ENCODE measurements around the gene CTIF.

CTIF gene

DNA sequence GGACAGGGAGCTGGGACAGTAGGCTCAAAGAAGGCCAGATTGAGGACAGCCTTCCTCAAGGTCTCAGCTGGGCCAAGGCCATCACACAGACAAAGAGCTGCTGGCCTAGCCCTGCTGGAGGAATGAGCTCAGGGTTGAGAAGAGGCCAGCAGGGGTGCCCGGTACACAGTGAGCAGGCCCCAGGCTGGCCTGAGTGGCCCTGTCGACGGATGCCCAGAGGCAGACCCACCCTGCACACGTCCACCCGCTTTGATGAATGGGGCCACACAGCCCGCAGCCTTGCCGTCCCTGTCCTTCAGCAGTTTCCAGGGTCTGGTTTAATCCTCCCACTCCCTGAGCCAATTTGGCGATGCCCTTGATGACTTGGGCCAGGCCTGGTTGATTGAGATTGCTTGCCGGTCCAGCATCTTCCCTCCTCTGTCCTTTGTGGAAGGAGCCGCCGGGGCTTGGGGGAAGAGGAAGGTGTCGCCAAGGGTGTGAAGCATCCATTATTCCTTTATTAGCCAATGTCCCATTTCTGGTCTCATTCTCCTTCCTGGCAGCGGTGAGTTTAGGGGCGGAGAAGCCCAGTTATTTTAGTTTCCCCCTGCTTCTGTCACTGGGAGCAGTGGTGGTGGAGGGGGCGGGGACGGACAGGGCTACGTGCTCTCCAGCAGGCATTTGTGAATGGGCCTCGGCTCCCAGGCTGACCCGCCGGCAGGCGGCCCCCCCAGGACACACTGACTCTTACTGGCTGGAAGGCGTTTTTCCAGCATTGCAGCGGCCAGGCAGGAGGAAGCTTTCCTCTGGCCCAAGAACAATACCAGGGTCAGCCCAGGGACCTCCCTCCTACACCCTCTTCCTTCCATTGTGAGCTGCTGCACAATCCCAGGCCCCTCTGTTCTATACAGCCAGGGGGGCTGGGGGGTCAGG is 141.8 kb downstream of the CTIF start:
- DNase-seq (ENCODE audit: low read depth in 2 of 2) = no peak

DNA sequence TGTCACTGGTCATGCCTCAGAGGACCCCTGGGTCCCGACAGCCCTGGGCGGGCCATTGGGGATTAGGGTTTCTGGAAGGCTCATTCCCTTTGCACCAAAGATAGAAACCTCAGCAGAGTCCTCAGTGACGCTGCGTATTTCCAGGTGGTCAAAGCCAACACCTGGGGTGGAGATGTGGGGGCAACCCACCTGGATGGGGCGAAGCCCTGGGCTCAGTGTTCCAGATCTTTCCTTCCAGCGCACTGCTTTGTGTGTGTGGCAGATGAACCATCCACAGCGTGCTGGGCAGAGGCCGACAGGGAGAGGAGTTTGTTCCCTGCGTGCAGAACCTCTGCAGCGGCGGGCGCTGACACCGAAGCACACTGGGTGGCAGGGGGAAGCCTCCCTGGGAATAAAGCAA is 143.9 kb downstream of the CTIF start:
- no peak for DNase-seq (ENCODE audit: low read depth in 2 of 2)

DNA sequence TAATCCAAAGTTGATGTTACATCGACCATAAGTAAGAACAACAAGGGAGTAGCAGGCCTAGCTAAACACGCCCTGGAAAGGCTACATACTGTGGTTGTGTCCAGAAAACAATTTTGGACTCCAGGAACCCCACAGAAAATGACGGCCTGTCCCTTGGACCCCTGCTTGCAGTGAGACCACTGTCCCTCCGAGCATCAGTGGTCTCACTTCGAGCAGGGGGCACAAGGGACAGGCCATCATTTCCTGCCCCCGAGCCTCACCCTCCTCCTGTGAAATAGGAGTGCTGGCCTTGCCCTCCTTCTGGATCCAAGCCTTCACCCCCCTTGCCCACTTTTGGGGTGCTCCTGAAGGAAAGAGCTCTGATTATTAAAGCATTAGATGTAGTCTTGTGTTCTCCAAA is 144.4 kb downstream of the CTIF start:
- no peak for DNase-seq (ENCODE audit: low read depth in 2 of 2)

DNA sequence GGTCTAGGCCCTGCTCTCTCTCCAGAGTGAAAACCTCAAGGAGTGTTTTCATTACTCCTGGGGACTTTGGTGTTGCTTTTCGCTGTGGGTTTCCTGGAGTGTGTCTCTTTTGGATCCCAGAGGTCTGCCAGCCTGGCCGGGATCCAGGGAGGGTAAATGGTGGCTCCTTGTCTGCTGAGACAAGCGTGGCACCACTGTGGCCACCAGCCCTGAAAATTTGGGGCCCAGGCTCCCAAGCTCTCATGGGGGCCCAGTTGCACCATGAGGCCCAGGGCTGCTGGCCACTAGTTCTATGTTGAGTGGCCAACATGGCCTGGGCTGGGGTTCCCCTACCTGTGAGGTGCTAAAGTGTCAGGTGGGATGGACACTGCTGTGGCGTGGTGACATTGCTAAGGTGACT is 144.8 kb downstream of the CTIF start:
- DNase-seq (ENCODE audit: low read depth in 2 of 2) = no peak

DNA sequence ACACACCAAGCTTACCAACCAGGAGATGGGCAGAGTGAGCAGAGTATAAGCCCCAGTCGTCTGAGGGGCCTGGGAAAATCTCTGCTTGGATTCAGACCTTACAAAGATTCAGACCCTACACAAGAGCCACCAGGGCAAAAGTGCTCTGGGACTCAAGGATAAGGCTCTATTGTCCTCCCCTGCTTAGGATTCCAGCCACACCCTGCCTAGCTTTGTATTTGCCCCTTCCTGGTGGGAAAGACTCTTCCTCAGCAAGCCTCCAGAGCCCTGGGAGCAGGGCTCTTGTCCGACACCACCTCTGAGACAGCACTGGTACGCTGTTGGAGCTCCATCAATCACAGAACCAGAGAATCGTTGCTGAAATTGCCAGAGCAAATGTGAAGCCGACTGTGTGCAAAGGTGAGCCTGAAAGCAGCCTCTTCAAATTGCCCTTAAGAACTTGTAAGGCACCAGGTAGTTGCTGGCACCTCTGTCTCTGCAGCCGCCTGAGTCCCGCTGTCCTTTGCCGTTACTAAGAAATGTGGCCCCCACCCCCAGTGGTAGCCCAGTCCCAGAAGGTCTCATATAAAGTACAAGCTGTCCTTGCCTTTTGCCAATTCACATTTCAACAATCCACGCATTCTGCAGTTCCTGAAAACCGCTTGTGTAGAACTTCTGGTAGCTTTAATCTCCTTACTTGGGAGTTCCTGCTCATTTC is 148.7 kb downstream of the CTIF start:
- no peak for DNase-seq (ENCODE audit: low read depth in 2 of 2)

DNA sequence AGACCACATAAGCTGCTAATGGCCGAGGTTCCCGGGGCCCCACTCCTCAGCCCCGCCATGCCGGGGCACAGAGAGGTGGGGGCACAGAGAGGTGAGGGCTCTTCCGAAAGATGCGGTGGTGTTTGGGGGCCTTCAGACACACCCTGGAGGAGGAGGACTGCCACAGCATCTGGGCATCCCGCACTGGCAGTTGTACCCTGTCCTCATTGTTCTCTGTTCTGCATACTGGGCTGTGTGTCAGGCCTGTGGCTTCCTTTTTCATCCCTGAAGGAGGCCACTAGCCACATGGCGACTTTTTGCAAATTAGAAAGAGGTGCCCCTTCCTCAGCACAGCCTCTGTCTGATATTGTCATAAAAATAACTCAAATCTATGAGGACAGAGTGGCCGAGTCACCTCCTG is 150.1 kb downstream of the CTIF start:
- no peak for DNase-seq (ENCODE audit: low read depth in 2 of 2)

DNA sequence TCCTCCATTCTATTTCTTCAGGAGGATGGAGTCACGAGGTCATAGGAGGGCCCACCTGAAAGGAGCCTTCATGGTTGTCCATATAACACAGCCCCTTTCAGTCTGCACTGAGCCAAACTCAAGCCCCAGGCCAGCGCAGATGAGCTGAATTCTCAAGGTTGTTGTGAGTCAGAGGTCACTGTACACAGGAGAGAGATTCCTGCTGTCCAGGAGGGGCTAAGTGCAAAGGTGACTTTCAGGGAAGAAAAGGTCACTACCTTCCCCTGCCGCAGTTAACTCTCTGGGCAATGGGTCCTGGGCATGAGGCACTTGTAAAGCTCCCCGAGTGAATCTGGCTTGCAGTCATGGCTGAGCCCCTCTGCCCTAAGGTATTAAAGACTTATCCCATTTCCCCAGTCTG is 150.7 kb downstream of the CTIF start:
- no peak for DNase-seq (ENCODE audit: low read depth in 2 of 2)

DNA sequence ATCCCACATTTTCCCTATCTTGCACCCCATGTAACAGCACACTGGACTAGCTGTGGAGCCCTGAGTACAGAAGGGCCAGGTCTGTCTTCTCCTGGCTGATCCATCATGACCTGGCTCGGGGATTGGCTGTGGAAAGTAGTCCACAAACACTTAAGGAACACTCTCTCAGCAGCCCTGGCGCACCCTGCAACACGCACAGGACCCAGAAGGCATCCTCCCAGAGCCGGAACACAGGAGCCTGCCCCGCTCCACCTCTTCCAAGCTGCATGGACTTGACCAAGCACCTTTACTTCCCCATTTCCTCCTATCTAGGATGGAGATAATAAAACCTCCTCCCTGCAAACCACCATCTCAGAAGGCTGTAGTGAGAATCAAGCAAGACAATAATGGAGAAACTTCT is 151.7 kb downstream of the CTIF start:
- no peak for DNase-seq (ENCODE audit: low read depth in 2 of 2)

DNA sequence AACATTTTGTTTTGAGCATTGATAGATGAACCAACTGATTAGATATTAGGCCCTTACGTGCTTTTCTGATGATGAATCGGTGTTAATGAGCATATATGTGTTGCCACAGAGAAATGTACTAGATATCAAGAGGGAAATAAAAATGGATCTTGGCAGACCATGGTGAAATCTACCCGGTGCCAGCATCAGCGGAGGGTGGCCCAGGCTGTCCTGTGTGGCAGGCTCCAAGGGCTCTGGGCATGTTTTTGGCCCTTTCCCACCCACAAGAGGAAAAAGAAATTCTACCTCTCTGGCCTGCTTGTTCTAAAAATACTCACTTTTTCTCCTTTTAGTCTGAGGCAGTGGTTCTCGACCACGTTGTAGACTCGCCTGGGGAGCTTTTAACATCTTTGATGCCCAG is 154.2 kb downstream of the CTIF start:
- DNase-seq (ENCODE audit: low read depth in 2 of 2) = no peak

DNA sequence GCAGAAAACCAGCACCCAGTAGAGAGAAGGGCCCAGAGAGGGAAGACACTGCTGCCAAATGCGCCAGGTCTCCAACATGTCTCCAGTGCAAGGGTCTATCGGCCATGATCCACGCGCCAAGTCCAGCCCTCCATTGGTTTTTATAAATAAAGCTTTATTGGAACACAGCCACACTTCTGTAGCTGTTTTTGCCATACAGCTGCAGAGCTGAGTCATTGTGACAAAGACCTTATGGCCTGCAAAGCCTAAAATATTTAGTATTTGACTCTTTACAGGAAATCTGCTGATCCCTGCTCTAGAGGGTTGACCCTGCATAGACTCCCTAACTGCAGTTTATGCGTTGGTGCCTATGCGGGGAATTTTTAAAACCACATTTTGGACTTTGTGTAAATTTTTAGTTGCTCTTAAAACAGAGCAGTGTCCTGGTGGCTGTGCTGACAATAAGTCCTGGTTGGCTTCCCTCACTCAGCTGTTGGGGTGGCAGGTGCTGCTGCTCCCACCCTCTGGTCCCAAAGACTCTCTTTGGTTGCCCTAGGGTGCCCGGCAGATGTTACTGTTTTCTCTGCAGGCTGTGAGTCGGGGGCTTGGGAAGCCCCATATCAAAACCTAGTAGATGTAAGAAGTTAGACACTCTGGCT is 154.9 kb downstream of the CTIF start:
- no peak for DNase-seq (ENCODE audit: low read depth in 2 of 2)

DNA sequence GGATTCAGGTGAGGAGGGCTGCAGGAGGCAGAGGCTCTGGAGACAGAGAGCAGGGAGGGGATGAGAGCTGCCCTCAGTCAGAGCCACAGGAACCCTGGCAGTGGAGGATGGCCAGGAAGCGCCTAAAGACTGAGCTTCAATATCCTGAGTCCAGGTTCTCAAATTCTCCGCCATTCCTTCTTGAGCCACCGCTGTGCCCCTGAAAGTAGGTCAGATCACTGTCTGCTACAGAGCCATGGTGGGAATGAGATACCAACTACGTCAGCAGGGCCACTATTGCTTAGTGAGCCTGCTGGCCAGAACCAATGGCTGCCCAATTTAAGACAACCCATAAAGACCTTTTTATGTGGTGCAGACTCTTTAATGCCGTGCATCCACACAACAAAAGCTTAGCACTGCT is 155.5 kb downstream of the CTIF start:
- DNase-seq (ENCODE audit: low read depth in 2 of 2) = no peak

DNA sequence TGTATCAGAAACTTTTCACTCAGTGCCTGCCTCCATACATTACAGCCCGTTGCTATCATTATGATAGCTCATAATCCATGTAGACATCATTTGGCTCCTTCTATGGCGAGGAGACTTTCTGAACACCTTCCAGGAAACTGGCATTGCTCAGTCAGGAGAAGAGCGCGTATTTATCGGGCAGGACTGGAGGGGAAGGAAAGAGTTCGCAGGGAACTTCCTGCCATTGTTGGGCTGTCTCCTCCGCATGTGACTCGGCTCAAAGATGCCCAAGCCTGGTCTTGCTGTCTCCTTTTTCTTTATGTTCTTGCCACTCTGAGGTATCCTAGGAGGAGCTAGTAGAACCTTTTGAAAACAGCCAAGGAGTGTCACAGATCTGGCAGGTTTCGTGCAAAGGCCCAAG is 156.8 kb downstream of the CTIF start:
- DNase-seq (ENCODE audit: low read depth in 2 of 2) = no peak

DNA sequence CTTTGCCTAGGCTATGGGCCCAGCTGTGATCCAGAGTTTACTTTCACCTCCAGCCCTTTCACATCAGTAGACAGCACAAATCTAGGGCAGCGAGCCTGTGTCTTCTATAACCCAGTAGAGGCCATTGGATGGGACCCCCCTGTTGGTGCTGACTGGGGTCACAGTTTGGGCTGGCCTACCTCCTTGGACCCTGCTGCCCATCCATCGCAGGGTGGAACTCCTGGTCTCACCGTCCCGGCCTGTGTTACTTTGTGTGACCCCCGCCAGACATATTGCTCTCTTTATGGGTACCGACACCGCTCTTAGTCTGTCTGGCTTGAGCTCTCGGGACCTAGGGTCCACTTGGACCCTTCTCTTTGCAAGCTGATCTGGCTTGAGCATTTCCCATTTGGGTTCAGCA is 157.4 kb downstream of the CTIF start:
- no peak for DNase-seq (ENCODE audit: low read depth in 2 of 2)

DNA sequence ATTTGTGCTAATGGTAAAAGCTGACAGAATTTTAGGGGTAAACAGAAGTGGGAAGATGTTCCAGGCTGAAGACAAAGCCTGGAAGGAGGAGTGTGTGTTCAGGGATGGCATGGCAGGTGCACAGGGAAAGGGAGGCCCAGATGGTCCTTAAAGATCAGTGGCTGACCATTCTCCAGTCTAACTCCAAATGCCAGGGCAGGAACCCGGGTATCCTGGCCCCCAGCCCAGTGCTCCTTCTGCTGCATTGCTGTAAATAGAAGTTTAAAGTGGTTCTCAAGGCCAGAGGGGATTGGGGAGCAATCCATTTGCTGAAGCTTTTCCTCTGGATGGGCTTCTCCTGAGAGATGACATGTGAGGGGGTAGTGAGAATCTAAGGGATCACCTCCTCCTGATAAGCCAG is 158.6 kb downstream of the CTIF start:
- no peak for DNase-seq (ENCODE audit: low read depth in 2 of 2)

DNA sequence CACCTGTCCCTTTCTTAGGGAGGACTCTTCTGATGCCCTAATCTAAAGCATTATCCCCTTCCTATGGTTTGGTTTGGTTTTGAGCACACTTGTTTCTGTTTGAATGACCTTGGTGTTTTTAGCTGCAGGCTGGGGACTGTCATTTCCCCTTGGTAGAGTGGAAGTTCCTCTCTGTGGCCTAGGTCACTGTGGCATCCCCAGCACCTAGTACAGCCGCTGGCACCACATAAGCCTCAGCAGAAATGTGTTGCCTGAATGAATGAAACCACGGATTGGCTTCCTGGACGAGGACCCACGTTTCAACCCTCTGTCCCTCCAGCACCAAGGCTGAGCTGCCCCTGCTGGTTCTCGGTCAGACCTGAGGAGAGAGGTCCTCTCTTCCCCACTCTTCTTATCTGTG is 159.9 kb downstream of the CTIF start:
- no peak for DNase-seq (ENCODE audit: low read depth in 2 of 2)

DNA sequence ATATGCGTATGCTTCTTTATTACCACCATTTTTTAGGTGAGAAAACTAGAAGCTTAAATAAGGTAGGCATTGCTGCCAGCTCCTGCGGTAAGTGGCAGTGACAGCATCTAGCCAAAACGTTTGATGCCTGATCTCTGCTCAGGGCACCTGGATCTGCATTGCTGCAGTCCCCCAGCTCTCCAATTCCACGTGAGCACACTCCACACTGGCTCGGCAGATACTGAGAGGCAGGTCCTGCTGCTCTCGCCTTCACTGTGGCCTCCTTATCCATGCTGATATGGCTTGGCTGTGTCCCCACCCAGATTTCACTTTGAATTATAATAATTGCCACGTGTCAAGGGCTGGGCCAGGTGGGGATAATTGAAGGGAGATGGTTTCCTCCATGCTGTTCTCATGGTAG is 160.9 kb downstream of the CTIF start:
- no peak for DNase-seq (ENCODE audit: low read depth in 2 of 2)

DNA sequence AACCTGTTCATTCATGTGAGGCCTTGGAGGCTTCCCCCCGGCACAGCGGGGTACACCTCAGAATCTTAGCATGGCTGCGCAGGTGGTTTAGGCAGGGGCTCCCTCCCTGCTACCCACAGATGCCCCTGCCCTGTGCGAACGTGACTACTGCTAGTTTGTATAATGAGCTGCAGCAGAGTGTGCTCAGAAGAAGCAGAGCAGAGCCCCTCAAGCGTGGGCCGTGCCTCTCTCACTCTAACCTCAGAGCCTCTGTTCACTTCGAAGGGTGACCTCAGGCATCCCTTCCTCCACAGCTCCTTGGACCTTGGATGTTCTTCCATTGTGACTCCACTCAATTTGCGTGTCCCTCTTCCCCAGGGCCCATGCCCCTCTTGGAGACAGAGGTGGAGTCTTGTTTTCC is 161.6 kb downstream of the CTIF start:
- no peak for DNase-seq (ENCODE audit: low read depth in 2 of 2)

DNA sequence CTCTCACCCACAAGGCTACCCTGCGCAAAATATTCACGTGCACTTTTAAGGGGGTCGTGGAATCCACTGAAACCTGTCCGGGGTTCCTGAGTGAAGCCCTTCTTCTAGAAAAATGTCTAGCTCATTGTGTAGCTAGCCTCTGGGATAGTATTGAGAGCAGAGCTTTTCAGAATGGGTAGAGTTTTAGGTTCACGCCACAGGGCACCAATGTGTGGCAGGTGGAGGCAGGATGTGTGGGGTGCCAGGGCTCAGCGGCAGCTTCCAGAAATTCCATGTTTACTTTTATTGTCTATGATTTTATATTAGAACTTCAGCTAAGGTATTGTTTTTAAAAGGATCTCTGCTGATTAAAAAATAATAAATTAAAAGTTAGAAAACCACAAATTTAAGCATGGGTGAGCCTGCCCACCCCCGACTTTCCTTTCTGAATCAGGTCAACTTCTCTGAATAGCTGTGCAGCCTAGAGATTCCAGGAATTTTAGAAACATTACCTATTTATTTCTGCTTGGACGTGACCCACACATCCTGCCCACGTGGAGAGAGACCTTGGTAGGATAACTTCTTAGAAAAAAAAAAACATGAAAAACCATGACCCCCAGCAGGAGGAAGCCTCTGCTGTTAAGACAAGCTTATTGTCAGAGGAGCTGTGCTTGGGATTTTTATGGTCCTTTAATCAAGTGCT is 163.7 kb downstream of the CTIF start:
- no peak for DNase-seq (ENCODE audit: low read depth in 2 of 2)

DNA sequence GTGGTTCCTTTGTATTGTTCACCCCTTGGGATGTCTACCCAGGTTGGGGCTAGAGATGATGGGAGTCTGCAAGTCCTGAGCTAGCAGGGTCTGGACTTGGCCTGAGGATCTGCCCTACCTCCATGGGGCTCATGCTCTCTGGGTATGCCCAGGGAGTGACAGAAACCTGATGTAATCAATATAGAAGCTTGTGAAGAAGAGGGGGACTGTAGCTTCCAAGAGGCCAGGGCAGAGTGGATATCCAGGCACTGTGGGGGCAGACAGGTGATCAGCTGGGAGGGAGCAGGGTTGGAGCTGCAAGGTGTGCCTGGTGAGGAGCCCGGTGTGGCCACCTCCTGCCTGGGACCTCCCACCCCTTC is 164.2 kb downstream of the CTIF start:
- no peak for DNase-seq (ENCODE audit: low read depth in 2 of 2)

DNA sequence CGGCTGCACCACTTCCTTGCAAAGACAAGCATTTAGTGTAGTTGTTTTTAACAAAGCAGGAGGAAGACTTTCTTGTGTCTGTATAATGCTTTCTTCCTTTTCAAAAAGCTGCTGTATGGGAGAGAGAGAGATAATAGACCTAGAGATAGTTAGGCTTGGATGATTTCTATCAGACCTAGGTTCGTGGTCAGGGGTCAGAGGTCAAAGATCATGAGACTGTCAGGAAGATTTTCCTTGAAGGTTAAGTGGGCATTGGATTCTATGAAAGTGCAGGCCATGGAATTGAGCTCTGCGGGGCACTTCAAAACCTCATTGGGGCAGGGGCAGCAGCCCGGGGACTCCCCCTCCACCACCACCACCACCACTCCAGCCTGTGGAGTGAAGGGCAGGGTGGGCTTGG is 164.6 kb downstream of the CTIF start:
- DNase-seq (ENCODE audit: low read depth in 2 of 2) = no peak

DNA sequence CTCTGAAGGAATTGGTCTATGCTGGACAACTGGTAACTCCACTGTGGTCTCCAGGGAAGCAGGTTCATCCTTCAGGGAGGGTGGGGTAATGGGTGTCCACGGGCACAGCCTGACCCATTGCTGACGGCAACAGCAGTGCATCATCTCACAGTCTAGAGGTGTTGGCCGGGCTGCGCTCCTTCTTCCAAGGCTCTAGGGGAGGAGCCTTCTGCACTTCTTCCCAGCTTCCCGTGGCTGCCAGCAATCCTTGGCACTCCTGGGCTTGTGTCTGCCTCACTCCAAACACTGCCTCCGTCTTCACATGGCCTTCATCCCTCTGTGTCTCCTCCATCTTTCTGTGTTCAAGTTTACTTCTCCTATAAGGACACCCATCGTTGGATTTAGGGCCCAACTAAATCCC is 166.2 kb downstream of the CTIF start:
- DNase-seq (ENCODE audit: low read depth in 2 of 2) = no peak

DNA sequence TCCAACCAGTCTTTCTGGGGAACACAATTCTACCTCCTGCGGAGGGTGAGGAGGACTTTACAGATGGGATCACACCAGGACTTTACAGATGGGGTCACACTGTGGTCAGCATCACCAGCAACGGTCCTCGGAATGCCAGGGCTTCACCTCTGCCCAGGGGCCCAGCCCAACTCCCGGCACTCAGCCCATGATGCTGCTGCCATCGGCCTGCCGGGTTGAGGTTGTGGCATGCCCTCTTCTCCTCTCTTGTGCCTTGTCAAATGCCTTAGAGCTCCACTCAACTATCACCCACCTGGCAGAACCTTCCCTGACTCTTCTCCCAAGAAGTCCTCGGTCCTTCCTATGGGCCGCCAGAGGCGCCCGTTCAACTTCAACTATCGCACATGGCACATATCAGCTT is 166.7 kb downstream of the CTIF start:
- no peak for DNase-seq (ENCODE audit: low read depth in 2 of 2)
